ENCODE measurements around the gene LYZL1. TPM values are rescaled to one million over a fixed set of nuclear protein-coding genes. Genes with fewer than 3 reads are reported as not detected.
"Not testable (repeated sequence)": the region's sequence is repeated elsewhere in the genome, so short reads cannot be mapped to it uniquely, and the experiment has no call there.

The LYZL1 gene
- polyA plus RNA-seq, 1 of the 3 experiments (the other 2 are of a cell fraction) = not detected

GRCh38 chr10:29310463-29310862 is 21.6 kb downstream of the LYZL1 start:
- H3K27ac ChIP-seq (ENCODE audit: low read depth in 2 of 2, low read length in 1 of 2); POLR2A ChIA-PET; H3K36me3 ChIP-seq (replicated peaks in 1 of 2; ENCODE audit: control insufficient read depth in 1 of 2, insufficient read depth in 2 of 2, low read length in 1 of 2); H3K79me2 ChIP-seq (ENCODE audit: insufficient read depth); H3K27me3 ChIP-seq (ENCODE audit: insufficient read depth); H3K4me2 ChIP-seq; H3K9me3 ChIP-seq; DNase-seq; H2AFZ ChIP-seq (ENCODE audit: low read depth); H3F3A ChIP-seq (replicated peaks; ENCODE audit: insufficient read depth); H4K20me1 ChIP-seq (ENCODE audit: insufficient read depth); H3K4me1 ChIP-seq (ENCODE audit: control insufficient read depth in 1 of 2, insufficient read depth in 2 of 2, low read depth in 1 of 2, low read length in 1 of 2); H3K9ac ChIP-seq; H3K9me2 ChIP-seq; H3K4me3 ChIP-seq (ENCODE audit: low read depth in 2 of 2, low read length in 1 of 2): not testable (repeated sequence)
- CTCF ChIA-PET = interaction anchor here (4.9 kb wide), 1 partner anchor 646 kb away, joined by 19 read pairs; no protein-coding TSS in a partner anchor
- WGBS (ENCODE audit: low lambda C conversion rate) = 58% methylated on average over 3 of the region's 7 CpGs

- Histone ChIP-seq H3K9ac (no peak overlapping the region), H2AFZ (ENCODE audit: low read depth) (no peak overlapping the region), H3F3A (replicated peaks; ENCODE audit: insufficient read depth) (peaks cover 9% of the 10 kb centered on the region), H3K36me3 (replicated peaks in 1 of 2; ENCODE audit: control insufficient read depth in 1 of 2, insufficient read depth in 2 of 2, low read length in 1 of 2) (no peaks in the 10 kb centered on the region), H3K4me3 (ENCODE audit: low read depth in 2 of 2, low read length in 1 of 2) (no peak overlapping the region), H3K4me2 (no peak overlapping the region), H3K79me2 (ENCODE audit: insufficient read depth) (no peaks in the 10 kb centered on the region), H3K27ac (ENCODE audit: low read depth in 2 of 2, low read length in 1 of 2) (no peak overlapping the region), H3K9me3 (no peaks in the 10 kb centered on the region), H3K9me2 (no peaks in the 10 kb centered on the region), H3K27me3 (ENCODE audit: insufficient read depth) (no peaks in the 10 kb centered on the region), H3K4me1 (ENCODE audit: control insufficient read depth in 1 of 2, insufficient read depth in 2 of 2, low read depth in 1 of 2, low read length in 1 of 2) (peaks cover 0 to 10% of the 10 kb centered on the region in 2 experiments; a peak in 2 of 4 replicates), H4K20me1 (ENCODE audit: insufficient read depth) (no peaks in the 10 kb centered on the region)
- POLR2A ChIA-PET = no interaction called here
- no peak for DNase-seq
- TF ChIP-seq GABPA (IDR thresholded peaks at IDR 0.05; ENCODE audit: low read depth) (no peak), REST (IDR thresholded peaks at IDR 0.05; ENCODE audit: low read depth, low read length) (no peak), MXI1 (IDR thresholded peaks at IDR 0.05; ENCODE audit: low read depth, low read length) (no peak), RAD21 (IDR thresholded peaks at IDR 0.05; ENCODE audit: low read length) (no peak), POLR2AphosphoS5 (IDR thresholded peaks at IDR 0.05; ENCODE audit: low read depth, low read length) (no peak), EP300 (IDR thresholded peaks at IDR 0.05; ENCODE audit: borderline replicate concordance in 1 of 2, low read depth in 1 of 2, low read length in 1 of 2) (no peak), RFX5 (IDR thresholded peaks at IDR 0.05; ENCODE audit: low read length) (no peak)
- 90% methylated on average over 3 of the region's 3 CpGs for WGBS (ENCODE audit: low lambda C conversion rate)
- CTCF ChIA-PET = interaction anchor here (2.4 to 4.9 kb wide), 2 partner anchors 9 to 649 kb away, joined by 16 to 19 read pairs; no protein-coding TSS in a partner anchor
Observed at GRCh38 chr10:29313071-29313470, 24.2 kb downstream of the LYZL1 start.

GRCh38 chr10:29314726-29315125 is 25.9 kb downstream of the LYZL1 start:
- Histone ChIP-seq H2AFZ (ENCODE audit: low read depth) (no peak overlapping the region), H3K79me2 (ENCODE audit: insufficient read depth) (no peaks in the 10 kb centered on the region), H3K27me3 (ENCODE audit: insufficient read depth) (peaks cover 4% of the 10 kb centered on the region; the same call in 1 of the 2 replicates), H3K9me2 (no peaks in the 10 kb centered on the region), H3K27ac (ENCODE audit: low read depth in 2 of 2, low read length in 1 of 2) (no peak overlapping the region), H3K9me3 (no peaks in the 10 kb centered on the region), H3F3A (replicated peaks; ENCODE audit: insufficient read depth) (peaks cover 12% of the 10 kb centered on the region), H3K4me3 (ENCODE audit: low read depth in 2 of 2, low read length in 1 of 2) (no peak overlapping the region), H3K36me3 (replicated peaks in 1 of 2; ENCODE audit: control insufficient read depth in 1 of 2, insufficient read depth in 2 of 2, low read length in 1 of 2) (no peaks in the 10 kb centered on the region), H3K4me1 (ENCODE audit: control insufficient read depth in 1 of 2, insufficient read depth in 2 of 2, low read depth in 1 of 2, low read length in 1 of 2) (peaks cover 0 to 25% of the 10 kb centered on the region in 2 experiments; a peak in 2 of 4 replicates), H3K9ac (no peak overlapping the region), H3K4me2 (no peak overlapping the region), H4K20me1 (ENCODE audit: insufficient read depth) (no peaks in the 10 kb centered on the region)
- ChIA-PET POLR2A (no interaction called here), CTCF (interaction anchor here (0.9 to 1.0 kb wide), 2 partner anchors 10 to 17 kb away, joined by 3 read pairs; no protein-coding TSS in a partner anchor)
- DNase-seq = no peak
- 85% methylated on average over 7 of the region's 8 CpGs for WGBS (ENCODE audit: low lambda C conversion rate)
- no peak for TF ChIP-seq EZH2phosphoT487 (IDR thresholded peaks at IDR 0.05; ENCODE audit: borderline replicate concordance, low read depth)
- no peak for TF ChIP-seq RCOR1 (IDR thresholded peaks at IDR 0.05; ENCODE audit: low read length)
- TF ChIP-seq EP300 (IDR thresholded peaks at IDR 0.05; ENCODE audit: borderline replicate concordance in 1 of 2, low read depth in 1 of 2, low read length in 1 of 2) = no peak
- no peak for TF ChIP-seq RAD21 (IDR thresholded peaks at IDR 0.05; ENCODE audit: low read length)
- TF ChIP-seq RXRA (IDR thresholded peaks at IDR 0.05; ENCODE audit: borderline replicate concordance, low read depth) = no peak
- TF ChIP-seq GABPA (IDR thresholded peaks at IDR 0.05; ENCODE audit: low read depth) = no peak
- TF ChIP-seq NFIC (IDR thresholded peaks at IDR 0.05; ENCODE audit: borderline replicate concordance) = no peak
- TF ChIP-seq REST (IDR thresholded peaks at IDR 0.05; ENCODE audit: low read depth, low read length) = no peak
- no peak for TF ChIP-seq MXI1 (IDR thresholded peaks at IDR 0.05; ENCODE audit: low read depth, low read length)
- TF ChIP-seq FOXM1 (IDR thresholded peaks at IDR 0.05; ENCODE audit: low read depth) = no peak
- no peak for TF ChIP-seq RFX5 (IDR thresholded peaks at IDR 0.05; ENCODE audit: low read length)

Data from SK-N-SH (cell line).